Thyroid gland (tissue), 4 donors: ENCODE data around the gene RNF187.

Source experiments
- CTCF ChIP-seq, 6 experiments: fragments of 200-600 bp in 3 of 6; fragments of 450-650 bp in 3 of 6; sonication (generic) in 3 of 6; IDR thresholded peaks; one replicate each; pipeline ENCODE4 v1.5.1; 2016 to 2019; ENCODE audit warnings: antibody characterized with exemption in 6 of 6, mild to moderate bottlenecking in 2 of 6, inconsistent platforms in 1 of 6, moderate library complexity in 1 of 6
- POLR2A ChIP-seq, 2 donors: fragments of 450-650 bp; IDR thresholded peaks; one replicate each; pipeline ENCODE4 v1.6.1; 2017; ENCODE audit warnings: antibody characterized with exemption in 2 of 2, mild to moderate bottlenecking in 2 of 2, moderate library complexity in 1 of 2

- TF ChIP-seq POLR2A (IDR thresholded peaks at IDR 0.05), result no peak
- no peak for TF ChIP-seq CTCF (IDR thresholded peaks at IDR 0.05)
Measured at GRCh38 chr1:228530086-228530758, 43.0 kb downstream of the RNF187 start.
